GM12864 (cell line): ENCODE data around the gene SYT12.

ENCODE experiments used
- DNase-seq: peaks from one replicate; pipeline ENCODE4 v3.0.0-alpha.2; 2011; ENCODE audit warnings: low read depth
- H3K4me3 ChIP-seq: 2 replicates; pipeline ENCODE4 v1.5.1; 2011; ENCODE audit warnings: mild to moderate bottlenecking, low read depth, low read length, control low read depth
- TF ChIP-seq, protein P1 (sequence below): IDR thresholded peaks from 2 replicates; pipeline ENCODE4 v1.5.1; 2011; ENCODE audit warnings: low read depth, mild to moderate bottlenecking, moderate library complexity, low read length, control low read depth, inconsistent platforms; ENCODE audit errors: missing control alignments

SYT12 gene

DNA sequence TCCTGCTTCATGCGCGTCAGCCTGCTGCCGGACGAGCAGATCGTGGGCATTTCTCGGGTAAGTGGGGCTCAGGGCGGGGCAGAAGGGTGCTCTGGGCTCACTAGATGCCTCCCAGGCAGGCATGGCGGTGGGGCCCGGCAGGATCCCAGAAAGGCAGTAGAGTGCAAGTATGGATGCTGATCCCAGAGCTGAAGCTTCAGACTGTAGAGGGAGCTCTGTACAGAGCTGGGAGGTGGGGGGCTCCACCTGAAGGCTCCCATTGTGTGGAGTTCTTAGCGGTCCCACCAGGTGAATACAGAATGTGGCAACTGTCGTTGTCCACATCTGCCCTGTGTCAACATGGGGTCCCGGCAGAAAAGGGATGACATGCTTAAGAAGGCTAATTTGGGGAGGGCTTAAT, 17.2 kb downstream of the SYT12 start:
- no peak for DNase-seq
- TF ChIP-seq, protein P1, sequence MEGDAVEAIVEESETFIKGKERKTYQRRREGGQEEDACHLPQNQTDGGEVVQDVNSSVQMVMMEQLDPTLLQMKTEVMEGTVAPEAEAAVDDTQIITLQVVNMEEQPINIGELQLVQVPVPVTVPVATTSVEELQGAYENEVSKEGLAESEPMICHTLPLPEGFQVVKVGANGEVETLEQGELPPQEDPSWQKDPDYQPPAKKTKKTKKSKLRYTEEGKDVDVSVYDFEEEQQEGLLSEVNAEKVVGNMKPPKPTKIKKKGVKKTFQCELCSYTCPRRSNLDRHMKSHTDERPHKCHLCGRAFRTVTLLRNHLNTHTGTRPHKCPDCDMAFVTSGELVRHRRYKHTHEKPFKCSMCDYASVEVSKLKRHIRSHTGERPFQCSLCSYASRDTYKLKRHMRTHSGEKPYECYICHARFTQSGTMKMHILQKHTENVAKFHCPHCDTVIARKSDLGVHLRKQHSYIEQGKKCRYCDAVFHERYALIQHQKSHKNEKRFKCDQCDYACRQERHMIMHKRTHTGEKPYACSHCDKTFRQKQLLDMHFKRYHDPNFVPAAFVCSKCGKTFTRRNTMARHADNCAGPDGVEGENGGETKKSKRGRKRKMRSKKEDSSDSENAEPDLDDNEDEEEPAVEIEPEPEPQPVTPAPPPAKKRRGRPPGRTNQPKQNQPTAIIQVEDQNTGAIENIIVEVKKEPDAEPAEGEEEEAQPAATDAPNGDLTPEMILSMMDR = no peak

DNA sequence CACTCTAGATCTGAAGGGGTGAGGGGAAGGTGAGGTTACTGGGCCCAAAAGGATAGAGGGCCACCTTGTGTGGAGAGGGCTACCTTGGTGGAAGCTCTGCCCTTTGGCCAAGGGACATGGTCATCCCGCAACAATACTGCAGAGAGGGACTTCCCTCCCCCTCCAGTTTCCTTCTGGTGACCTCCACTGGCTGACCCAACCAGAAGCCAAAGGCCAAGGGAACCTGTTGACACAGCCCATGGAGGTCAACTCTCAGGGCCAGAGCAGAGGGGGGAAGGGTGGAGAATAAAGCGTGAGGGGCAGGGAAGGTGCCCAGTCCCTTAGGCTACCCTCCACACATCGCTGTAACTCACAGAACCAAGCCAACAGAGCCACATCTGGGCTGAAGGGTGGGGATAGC, 18.7 kb downstream of the SYT12 start:
- TF ChIP-seq, protein P1 = no peak
- no peak overlapping the region for H3K4me3 ChIP-seq
- DNase-seq = no peak

More for the DNA sequence above, 17.2 kb downstream of the SYT12 start:
- no peak overlapping the region for H3K4me3 ChIP-seq

DNA sequence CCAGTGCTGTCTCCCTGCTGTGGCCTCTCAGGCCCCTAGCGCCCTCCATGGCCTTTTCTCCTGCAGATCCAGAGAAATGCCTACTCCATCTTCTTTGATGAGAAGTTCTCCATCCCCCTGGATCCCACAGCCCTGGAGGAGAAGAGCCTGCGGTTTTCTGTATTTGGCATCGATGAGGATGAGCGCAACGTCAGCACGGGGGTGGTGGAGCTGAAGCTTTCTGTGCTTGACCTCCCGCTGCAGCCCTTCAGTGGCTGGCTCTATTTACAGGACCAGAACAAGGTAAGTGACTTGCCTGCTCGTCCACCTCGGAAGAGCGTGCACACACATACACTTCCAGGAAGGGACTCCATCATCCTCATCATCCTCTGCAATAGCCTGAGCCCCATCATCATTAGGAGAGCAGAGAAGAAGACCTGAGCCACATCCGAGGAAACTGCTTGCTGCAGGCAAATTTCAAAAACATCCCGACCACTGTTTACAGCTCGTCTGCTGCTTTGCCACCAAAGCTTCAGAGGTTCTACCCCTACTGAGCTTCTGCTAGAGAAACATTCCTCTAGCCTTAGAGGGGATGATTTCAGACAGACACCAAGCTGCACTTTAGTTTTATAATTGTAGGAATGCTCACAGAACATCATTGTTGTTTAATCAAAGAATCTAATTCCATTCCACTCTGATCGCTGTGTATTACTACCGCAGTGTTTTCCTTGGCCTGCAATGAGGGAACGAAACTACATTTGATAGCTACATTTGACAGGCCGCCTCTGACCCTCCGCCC, 20.8 kb downstream of the SYT12 start:
- TF ChIP-seq, protein P1 = no peak
- H3K4me3 ChIP-seq = no peak overlapping the region
- no peak for DNase-seq

DNA sequence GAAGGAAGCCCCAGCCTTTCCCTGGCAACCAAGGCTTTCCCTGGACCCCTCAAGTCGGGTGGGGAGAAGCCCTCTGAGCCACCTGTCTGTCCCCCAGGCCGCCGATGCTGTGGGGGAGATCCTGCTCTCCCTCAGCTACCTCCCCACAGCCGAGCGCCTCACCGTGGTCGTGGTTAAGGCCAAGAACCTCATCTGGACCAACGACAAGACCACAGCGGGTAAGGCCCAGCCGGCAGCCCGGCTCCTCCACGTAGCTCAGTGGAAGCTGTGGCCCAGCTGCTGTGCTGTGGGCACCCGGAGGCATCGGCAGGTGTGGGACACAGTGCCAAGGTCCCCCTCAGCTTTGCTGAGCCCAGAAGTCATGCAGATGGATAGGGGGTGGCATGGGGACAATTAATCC, 21.6 kb downstream of the SYT12 start:
- no peak for DNase-seq
- H3K4me3 ChIP-seq = no peak overlapping the region
- TF ChIP-seq, protein P1 = no peak

DNA sequence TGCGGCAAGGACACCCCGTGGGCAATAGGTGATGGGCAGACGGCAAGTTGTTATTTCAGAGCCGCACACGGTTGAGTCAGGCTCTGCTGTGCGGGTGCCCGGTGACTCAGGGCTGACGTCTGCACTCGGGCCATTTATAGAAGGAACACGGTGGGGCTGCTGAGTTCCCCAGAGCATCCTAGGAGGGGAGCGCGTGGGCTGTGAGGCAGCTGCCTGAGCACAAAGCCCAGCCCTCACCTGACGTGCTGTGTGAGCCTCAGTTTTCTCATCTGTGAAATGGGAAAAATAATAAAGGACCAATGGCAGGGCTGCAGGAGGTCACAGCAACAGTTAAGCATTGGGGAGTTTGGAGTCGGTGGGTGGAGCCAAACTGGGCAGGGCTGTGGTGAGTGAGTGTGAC, 22.4 kb downstream of the SYT12 start:
- DNase-seq = no peak
- TF ChIP-seq, protein P1 = no peak
- no peak overlapping the region for H3K4me3 ChIP-seq

DNA sequence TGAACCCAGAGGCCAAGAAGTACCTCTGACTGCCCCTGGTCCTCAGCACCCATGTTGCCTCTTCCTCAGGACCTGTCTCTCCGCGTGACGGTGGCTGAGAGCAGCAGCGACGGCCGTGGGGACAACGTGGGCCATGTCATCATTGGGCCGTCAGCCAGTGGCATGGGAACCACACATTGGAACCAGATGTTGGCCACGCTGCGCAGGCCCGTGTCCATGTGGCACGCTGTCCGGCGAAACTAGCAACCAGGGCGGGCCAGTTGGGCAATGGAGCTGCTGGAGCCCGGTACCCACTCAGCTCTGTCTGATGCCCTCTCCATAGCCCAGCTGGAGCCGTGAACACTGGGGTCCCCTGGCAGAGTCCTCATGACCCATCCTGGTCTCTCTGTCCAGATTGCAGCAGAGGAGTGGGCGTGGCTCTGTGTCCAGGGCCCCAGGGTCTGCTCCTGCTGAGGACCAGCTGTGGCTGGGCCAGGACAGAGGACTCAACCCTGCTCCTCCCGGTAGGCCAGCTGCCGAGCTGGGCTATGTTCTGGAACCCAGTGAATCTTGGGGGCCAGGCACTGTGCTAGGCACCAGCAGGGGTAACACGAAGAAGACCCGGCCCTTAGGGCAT, 25.7 kb downstream of the SYT12 start:
- DNase-seq = no peak
- H3K4me3 ChIP-seq = no peak overlapping the region
- TF ChIP-seq, protein P1 = no peak
